HTERT RPE-1 (cell line): ENCODE results near the gene PRAME.
"Not testable (repeated sequence)": the region's sequence is repeated elsewhere in the genome, so short reads cannot be mapped to it uniquely, and the experiment has no call there.

ENCODE experiments used
- in situ Hi-C: fragments of 300-500 bp; cut with MboI; formaldehyde crosslinking; loops from 4 replicates; pipeline ENCODE4 v1.14.3; 2020; ENCODE audit warnings: low sequenced_read_pairs

The PRAME gene, protein sequence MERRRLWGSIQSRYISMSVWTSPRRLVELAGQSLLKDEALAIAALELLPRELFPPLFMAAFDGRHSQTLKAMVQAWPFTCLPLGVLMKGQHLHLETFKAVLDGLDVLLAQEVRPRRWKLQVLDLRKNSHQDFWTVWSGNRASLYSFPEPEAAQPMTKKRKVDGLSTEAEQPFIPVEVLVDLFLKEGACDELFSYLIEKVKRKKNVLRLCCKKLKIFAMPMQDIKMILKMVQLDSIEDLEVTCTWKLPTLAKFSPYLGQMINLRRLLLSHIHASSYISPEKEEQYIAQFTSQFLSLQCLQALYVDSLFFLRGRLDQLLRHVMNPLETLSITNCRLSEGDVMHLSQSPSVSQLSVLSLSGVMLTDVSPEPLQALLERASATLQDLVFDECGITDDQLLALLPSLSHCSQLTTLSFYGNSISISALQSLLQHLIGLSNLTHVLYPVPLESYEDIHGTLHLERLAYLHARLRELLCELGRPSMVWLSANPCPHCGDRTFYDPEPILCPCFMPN

DNA sequence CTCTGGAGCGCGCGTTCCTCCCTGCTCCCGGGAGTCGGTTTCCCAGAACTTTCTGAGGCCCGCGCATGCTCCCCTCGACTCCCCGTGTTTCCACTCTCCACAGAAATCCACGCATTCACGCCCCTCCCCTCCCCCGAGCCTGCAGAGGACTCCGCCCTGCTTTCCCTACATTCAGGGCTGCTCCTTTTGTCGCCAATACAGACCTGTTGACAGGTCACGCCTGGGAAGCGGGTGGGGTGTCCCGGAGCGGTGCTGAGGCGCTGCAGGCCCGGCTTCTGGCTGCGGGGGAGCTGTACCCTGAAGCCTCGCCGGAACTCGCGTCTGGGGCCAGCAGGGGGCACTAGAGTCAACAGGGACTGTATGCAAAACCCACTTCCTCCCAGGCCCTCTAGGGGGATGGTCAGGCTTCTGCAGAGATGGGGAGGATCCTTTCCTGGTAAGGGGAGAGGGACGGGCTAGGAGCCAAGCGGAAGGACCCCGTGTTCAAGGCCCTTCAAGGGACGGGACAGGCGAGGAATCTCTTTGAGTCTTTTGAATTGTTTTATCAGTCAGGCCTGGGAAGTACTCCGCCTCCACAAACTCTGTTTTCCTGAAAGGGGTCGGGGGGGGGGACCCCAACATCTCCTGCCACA, at the start of gene PRAME:
PRAME (minus strand) TSS at position 294 of the 632 bp plus-strand sequence. CDS start 2,433 bp downstream, outside the sequence.
- in situ Hi-C loops: no loop called here

DNA sequence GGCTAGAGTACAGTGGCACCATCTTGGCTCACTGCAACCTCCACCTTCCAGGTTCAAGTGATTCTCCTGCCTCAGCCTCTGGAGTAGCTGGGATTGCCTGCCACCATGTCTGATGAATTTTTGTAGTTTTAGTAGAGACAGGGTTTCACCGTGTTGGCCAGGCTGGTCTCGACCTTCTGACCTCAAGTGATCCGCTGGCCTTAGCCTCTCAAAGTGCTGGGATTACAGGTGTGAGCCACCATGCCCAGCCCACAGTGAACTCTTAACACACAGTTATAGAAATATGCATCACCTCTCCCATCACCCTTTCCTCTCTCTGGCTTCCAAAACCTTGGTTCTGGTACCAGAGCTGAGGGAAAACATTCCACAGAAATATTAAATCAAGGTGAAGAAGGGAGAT, 49.0 kb upstream of the PRAME start:
- in situ Hi-C loops: not testable (repeated sequence)

DNA sequence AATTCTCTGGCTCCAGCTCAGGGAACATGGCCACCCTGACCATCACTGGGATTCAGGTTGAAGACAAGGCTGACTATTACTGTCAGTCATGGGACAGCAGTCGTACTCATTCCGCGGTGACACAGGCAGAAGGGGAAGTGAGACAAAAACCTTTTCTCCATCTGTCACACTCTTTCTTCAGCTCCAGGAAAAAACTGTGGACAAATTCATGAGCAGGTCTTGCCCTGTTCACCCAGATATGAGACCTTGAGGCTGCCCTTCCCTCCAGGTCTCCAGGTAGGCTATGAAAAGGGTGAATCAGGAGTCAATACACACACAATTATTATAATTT, 46.0 kb upstream of the PRAME start:
- in situ Hi-C loops: no loop called here

DNA sequence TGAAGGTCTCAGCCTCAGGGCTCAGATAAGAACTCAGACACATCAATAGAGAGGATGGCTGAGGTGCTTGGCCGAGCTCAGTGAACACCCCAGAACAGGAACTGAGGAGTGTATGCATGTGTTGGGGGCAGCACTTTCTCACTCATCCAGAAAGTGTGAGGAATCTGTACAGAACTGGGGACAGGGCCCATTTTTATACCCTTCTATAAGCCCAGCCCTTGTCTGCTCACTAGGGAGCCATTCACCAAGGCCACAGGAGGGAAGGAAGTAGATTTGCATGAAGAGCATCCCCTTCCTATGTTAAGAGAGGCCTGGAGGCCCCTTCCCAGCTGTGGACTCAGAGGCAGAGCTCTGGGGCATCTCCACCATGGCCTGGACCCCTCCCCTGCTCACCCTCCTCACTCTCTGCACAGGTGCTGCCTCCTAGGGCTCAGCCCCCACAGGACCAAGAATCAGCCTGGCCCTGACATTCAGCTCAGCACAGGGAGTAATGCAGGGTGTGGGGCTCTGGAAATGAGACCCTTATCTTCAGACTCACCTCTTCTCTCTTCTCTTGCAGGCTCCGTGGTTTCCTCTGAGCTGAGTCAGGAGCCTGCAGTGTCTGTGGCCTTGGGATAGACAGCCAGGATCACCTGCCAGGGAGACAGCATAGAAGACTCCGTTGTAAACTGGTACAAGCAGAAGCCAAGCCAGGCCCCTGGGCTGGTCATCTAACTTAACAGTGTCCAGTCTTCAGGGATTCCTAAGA, 45.4 kb upstream of the PRAME start:
- in situ Hi-C loops: no loop called here

DNA sequence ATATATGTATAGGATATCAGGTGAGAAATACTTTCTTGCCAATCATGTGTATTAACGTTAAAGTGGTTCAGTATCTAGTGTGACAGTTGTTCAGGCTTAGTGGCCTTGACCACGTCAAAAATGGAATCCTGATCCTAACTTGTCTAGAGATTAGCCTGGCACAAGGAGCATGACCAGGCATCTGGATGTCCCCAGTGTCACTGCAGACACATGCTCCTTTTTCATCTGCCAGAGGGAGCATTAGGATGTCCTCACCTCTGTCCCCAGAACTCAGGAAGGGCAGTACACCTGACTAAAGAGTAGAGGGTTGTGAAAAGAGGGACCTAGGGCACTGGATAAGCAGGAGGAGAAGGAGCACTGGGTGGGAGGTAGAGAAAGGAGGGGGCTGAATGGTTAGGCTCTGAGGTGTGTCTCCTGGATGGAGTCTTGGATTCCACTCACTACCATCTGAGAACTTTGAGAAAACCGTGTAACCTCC, 44.4 kb upstream of the PRAME start:
- in situ Hi-C loops: no loop called here

DNA sequence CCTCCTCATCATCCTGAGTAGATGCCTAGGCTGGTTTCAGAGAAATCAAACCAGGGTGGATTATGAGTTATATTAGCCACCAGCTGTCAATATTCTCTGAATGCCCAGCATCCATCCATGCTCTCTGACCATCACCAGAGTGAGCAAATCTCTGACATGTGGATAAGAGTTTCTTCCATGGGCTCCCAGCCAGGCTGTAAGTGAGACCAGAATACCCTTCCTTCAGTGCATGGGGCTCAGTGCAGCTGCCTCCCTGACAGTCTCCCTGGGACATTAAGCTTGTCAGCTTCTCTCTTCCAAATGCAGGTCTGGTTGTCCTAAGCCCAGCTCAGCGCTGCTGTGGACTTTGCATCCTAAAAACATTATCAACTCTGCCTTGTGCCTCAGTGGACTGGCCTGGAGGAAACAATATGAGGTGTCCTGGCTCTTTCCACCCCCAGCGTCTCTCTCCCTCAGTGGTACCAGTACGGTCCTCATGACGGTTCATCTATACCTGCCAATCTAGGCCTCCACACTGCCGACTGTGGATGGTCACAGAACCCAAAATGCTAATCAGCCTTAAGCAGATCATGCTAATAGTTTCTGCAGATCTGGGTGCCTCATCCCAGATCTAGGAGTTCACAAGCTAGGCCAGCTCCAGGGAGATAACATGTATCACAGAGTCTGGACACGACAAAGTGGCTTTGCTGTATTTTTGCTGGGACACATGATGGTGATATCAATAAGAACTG, 41.6 kb upstream of the PRAME start:
- in situ Hi-C loops: no loop called here

DNA sequence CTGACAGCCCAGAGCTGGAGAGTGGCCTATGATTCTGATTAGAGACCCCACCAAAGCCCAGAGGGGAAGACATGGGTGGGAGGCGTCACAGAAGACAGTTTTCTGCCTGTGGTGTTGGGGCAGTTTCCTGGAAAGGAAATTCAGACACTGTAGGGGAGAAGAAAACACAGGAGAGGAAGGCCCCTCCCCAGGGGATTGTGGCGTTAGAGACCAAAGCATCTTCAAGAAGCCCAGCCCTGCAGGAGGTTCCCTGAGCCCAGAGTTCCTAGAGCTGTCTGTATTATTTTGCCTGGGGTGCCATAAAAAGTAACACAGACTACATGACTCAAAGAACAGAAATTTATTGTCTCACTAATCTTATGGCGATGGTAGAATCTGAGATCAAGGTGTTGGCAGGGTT, 40.2 kb upstream of the PRAME start:
- in situ Hi-C loops: no loop called here

DNA sequence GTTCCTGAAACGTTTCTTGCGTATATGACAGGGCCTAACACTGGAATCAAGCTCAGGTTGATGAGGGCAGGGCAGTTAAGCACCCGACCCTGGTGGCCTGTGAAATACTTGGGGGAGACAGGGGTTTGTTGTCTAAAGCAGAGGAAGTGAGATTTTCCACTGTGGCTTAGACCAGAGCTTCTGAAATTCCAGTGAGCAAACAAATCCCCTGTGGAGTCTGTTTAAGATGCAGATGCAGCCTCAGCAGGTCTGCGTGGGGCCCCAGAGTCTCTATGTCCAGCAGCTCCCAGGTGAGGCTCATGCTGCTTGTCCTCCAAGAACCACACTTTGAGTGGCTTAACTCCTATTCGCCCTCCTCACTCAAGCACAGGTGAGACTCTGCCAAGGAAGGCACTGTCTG, 39.1 kb upstream of the PRAME start:
- in situ Hi-C loops: no loop called here

DNA sequence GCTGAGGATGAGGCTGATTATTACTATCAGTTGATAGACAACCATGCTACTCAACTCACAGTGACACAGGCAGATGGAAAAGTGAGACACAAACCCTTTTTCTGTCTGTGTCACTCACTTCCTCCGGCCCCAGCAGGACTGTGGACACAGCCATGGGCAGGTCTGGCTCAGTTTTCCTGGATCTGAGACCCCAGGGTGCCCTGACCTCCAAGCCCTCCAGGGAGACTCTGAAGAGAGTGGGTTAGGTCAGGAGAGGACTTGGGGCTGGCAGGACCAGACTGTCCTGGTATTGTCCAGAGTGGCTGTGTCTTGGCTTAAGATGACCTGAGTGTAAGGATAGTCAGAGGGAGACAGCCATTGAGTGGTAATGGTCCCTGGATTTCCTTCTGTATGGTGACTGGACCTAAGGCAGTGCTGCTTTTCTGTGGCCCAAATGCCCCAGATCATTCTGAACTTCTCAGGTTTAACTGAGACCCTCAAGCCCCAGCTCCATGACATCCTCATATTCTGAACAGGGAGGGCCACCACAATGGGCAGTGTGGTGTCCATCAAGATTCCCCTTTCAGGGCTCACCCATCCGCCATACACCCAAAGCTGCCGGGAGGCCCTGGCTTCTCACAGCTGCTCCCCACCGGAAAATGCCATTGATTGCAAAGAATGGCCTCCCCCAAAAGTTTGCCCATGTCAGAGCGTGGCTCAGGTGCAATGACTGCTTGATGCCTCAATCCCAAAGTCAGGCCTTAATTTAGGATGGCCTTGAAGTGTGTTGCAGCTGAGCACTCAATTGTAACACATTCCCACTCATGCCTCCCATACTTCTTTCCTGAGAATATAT, 36.2 kb upstream of the PRAME start:
- in situ Hi-C loops: no loop called here

DNA sequence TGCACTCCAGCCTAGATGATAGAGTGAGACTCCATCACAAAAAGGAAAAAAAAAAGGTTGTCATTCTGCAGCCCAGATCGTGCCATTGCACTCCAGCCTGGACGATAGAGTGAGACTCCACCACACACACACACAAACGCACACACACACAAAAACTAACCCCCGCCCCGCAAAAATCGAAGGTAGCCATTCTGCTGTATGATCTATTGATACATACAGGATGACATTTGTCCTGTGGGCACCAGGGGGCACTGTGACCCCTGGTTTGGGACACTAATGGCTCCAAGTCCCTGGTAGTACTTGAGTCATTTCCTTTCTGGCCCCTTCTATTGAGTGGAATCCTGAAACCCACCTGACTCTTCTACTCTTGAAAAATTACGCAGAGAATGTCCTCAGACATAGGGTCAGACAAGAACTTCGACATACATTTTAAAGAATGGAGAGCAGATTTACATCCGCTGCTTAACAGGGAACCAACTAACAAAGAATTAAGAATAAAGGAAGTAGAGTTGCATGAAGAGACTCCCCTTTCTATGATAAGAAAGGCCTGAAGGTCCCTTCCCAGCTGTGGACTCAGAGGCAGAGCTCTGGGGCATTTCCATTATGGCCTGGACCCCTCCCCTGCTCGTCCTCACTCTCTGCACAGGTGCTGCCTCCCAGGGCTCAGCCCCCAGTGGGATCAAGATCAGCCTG, 35.0 kb upstream of the PRAME start:
- in situ Hi-C loops: no loop called here

DNA sequence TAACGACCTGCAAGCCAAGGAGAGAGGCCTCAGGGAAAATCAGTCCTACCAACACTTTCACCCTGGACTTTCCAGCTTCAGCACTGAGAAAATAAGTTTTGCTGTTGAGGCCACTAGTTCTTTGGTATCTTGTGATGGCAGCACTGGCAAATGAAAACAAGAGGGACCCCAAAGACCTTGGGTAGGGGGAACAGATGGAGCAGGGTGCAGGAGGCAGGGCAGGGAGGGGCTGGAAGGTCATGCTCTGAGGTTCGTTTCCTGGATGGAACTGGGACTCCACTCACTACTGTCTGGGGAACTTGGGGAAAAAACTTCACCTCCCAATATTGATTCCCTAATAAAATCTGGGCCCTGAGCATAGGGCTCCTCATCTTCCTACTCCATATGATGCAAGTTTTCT, 34.2 kb upstream of the PRAME start:
- in situ Hi-C loops: no loop called here

DNA sequence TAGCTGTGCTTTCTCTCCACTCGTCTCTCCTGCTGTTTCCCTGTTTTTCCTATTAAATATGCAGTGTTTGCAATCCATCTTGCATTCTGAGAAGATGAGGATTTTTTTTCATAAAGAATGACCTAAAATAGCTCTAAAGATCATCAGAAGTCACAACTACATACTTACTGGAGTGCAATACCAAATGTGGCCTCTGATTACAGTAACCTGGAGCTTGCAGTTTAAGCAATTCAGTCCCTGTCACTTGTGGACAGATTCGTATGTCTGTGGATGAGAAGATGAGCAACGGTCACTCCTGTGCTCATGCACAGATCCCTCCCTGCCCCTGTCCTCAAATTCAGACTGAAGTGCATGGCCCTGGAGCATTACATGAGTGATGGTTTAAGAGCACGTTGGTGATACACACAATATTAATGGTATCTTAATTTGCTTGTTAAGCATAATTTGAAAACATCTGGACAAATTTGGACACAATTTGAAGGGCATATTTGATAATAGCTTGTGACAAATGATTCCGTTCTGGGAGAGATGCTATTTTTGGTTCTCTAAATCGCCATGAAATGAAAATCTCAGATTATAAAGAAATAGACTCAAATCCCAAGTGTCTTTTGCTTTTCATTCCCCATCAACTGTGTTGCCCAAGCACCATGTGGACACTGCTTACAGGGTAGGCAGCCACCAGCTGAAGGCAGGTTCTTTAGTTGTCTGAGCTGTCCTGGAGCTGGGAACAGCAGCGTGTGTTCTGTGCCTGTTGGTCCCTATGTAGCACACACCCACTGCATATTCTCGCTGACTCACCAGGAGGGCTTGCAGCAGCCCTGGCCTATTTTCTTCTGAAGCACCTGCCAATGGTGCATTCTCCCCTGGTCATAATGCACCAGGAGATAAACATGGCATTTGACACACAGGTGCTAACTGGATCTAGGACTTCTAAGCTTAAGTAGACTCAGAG, 32.6 kb upstream of the PRAME start:
- in situ Hi-C loops: no loop called here

DNA sequence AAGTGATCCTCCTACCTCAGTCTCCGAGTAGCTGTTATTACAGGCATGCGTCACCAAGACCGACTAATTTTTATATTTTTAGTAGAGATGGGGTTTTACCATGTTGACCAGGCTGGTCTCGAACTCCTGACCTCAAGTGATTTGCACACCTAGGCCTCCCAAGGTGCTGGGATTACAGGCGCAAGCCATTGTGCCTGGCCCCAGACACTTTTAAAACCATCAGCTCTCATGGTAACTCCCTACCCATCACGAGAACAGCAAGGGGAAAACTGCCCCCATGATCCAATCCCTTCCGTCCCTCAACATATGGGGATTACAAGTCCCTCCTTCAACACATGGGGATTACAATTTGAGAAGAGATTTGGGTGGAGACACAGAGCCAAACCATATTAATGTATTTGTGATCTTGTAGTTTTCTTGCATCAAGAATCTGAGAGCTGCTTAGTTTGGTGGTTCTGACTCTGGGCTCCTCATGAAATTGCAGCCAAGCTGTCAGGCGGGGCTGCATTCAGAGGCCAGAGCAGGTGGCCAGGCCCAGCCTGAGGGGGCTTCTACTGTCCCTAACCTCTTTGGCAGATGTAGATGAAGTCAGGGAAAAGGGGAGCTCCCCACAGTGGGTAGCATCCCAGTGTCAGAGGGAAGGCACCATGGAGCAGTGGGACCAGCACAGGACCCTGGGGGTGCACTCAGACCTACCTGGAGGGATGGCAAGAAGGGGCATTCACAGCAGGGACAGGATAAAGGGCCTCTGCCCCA, 31.2 kb upstream of the PRAME start:
- in situ Hi-C loops: no loop called here

DNA sequence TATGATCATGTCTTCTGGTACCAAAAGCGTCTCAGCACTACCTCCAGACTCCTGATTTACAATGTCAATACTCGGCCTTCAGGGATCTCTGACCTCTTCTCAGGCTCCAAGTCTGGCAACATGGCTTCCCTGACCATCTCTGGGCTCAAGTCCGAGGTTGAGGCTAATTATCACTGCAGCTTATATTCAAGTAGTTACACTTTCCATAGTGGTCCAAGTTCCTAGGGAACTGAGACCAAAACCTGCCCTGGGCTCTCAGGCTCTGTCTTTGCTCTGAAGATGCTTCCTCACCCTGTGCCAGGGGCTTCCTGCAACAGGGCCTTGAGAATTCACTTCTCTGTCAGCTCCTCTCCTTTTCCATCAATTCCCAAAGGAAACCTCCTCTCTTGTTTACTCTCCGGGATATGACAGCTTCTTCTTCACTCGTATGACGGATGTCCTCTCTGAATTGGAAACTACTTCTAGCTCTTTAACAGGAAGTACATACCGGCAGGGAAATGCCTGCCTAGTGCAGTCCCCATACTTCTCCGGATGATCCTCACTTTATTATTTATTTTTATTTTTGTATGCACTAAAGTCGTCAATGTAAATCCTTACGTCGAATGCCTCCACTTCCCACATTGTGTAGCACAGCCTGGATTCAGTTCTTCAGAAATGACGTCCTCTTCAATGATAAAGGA, 29.6 kb upstream of the PRAME start:
- in situ Hi-C loops: no loop called here

DNA sequence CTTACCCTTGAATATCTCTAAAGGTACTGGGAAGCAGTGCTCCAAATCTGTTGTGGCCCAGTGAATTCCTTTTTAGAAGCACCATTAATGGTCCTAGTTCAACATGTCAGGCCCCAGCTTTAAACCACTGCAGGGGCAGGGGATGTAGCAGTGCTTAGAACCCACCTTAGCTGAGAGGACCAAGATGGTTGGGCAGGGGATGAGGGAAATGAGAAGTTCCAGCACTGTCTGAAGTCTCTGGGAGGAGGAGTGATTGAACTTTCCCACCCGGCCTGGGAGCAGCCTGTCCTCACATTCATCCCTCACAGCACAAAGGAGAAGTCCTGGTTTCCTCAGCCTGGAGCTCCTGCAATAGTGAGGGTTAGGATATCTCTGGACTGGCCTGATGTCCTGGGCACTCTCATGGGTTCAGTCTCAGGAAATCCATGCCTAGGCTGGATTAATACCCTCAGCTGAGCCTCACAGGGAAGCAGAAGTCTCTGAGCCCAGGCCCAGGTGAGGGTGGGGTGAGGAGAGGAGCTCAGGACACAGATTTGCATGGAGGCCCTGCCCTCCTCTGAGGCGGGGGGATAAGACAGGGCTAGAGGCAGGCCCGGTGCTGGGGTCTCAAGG, 28.6 kb upstream of the PRAME start:
- in situ Hi-C loops: no loop called here

DNA sequence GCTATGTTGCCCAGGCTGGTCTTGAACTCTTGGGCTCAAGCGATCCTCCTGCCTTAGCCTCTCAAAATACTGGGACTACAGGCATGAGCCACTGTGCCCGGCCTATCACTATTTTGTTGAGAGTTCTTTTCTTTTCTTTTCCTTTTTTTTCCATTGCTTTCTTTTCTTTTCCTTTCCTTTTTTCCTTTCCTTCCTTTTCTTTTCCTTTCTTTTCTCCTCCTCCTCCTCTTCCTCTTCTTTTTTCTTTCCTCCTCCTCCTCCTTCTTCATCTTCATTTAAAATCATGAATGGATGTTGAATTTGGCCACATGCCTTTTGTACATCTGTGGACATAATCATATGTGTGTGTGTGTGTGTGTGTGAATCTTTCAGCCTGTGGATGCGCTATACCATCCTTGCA, 25.7 kb upstream of the PRAME start:
- in situ Hi-C loops: no loop called here

DNA sequence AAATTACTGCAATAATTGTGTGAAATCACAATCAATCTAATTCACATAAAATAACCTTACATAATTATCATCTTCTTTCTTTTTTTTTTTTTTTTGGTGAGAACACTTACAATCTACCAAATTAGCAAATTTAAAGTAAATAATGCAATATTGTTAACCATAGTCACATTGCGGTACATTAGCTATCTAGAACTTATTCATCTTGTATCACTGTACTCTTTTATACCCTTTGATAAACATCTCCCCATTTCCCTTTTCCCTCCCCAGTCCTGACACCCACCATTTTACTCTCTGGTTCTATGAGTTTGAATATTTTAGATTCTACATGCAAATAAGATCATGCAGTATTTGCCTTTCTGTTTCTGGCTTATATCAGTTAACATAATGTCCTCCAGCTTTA, 24.0 kb upstream of the PRAME start:
- in situ Hi-C loops: no loop called here
